Chondrocyte (in vitro differentiated cells): Measurements from ENCODE around the gene NSD2. TPM values are rescaled to one million over a fixed set of nuclear protein-coding genes. Genes with fewer than 3 reads are reported as not detected.

Experiments used
- DNase-seq: peaks from one replicate; pipeline ENCODE4 v3.0.0; 2021; ENCODE audit warnings: mixed read lengths, low spot score
- H3K27ac Mint-ChIP-seq: one replicate; pipeline ENCODE4 v1.8.0; 2021; ENCODE audit warnings: mild to moderate bottlenecking, moderate library complexity, mixed read lengths; ENCODE audit not compliant: unreplicated experiment
- H3K27me3 Mint-ChIP-seq: 2 replicates; pipeline ENCODE4 v1.8.0; 2021; ENCODE audit warnings: low read depth, mixed read lengths
- H3K36me3 Mint-ChIP-seq: 2 replicates; pipeline ENCODE4 v1.8.0; 2021; ENCODE audit warnings: low read depth, mixed read lengths
- H3K4me1 Mint-ChIP-seq: 2 replicates; pipeline ENCODE4 v1.8.0; 2021; ENCODE audit warnings: low read depth, mild to moderate bottlenecking, mixed read lengths
- H3K4me3 Mint-ChIP-seq: one replicate; pipeline ENCODE4 v1.8.0; 2021; ENCODE audit warnings: mild to moderate bottlenecking, moderate library complexity, mixed read lengths; ENCODE audit not compliant: unreplicated experiment
- H3K9me3 Mint-ChIP-seq: 2 replicates; pipeline ENCODE4 v1.8.0; 2021; ENCODE audit warnings: low read depth, mixed read lengths
- CTCF ChIP-seq: fragments of 200-600 bp; sonication (generic); IDR thresholded peaks from 2 replicates; pipeline ENCODE4 v1.5.0; 2021; ENCODE audit warnings: antibody characterized with exemption, mild to moderate bottlenecking, moderate library complexity
- total RNA-seq: library from RNA; stranded (reverse); gene quantifications from 3 replicates; pipeline ENCODE4 v1.2.1, GENCODE V29; 2021

The NSD2 gene
- total RNA-seq, 1 donor from 2014 or later = 53.5 TPM

GRCh38 chr4:1922821-1923220 is 51.6 kb downstream of the NSD2 start:
- Mint-ChIP-seq H3K9me3 (no peaks in the 10 kb centered on the region), H3K4me3 (no peak overlapping the region), H3K27ac (no peak overlapping the region), H3K27me3 (no peaks in the 10 kb centered on the region), H3K36me3 (peaks cover 8% of the 10 kb centered on the region), H3K4me1 (peaks cover 3% of the 10 kb centered on the region)
- DNase-seq = no peak
- no peak for TF ChIP-seq CTCF

- no peak for TF ChIP-seq CTCF
- Mint-ChIP-seq H3K36me3 (peaks cover 13% of the 10 kb centered on the region), H3K4me3 (no peak overlapping the region), H3K4me1 (peaks cover 11% of the 10 kb centered on the region), H3K9me3 (no peaks in the 10 kb centered on the region), H3K27me3 (no peaks in the 10 kb centered on the region), H3K27ac (no peak overlapping the region)
- no peak for DNase-seq
These were observed 56.5 kb downstream of the NSD2 start for GRCh38 chr4:1927675-1928074.

GRCh38 chr4:1928356-1929239 is 57.4 kb downstream of the NSD2 start:
- Mint-ChIP-seq H3K27me3 (no peaks in the 10 kb centered on the region), H3K27ac (peak overlapping the region; percentile 17), H3K9me3 (no peaks in the 10 kb centered on the region), H3K4me1 (peaks cover 11% of the 10 kb centered on the region), H3K36me3 (peaks cover 11% of the 10 kb centered on the region), H3K4me3 (no peak overlapping the region)
- no peak for TF ChIP-seq CTCF
- no peak for DNase-seq

- Mint-ChIP-seq H3K27me3 (no peaks in the 10 kb centered on the region), H3K27ac (no peak overlapping the region), H3K9me3 (no peaks in the 10 kb centered on the region), H3K36me3 (peaks cover 14% of the 10 kb centered on the region), H3K4me3 (no peak overlapping the region), H3K4me1 (peaks cover 8% of the 10 kb centered on the region)
- TF ChIP-seq CTCF = no peak
- DNase-seq = no peak
These were observed 61.5 kb downstream of the NSD2 start for GRCh38 chr4:1932736-1933135.

- no peak for TF ChIP-seq CTCF
- H3K27me3 Mint-ChIP-seq = no peaks in the 10 kb centered on the region
- no peak overlapping the region for H3K27ac Mint-ChIP-seq
- no peak for DNase-seq
- H3K36me3 Mint-ChIP-seq = peaks cover 17% of the 10 kb centered on the region
- H3K9me3 Mint-ChIP-seq = no peaks in the 10 kb centered on the region
- no peak overlapping the region for H3K4me3 Mint-ChIP-seq
- H3K4me1 Mint-ChIP-seq = peaks cover under 1% of the 10 kb centered on the region
These were observed 62.5 kb downstream of the NSD2 start for GRCh38 chr4:1933700-1934099.
